ENCODE data around the gene ADD1. TPM values are rescaled to one million over a fixed set of nuclear protein-coding genes. Genes with fewer than 3 reads are reported as not detected.

Gene ADD1
- total and polyA plus RNA-seq, 2 of the 13 experiments (the other 11 are each of a cell fraction or from before 2014, with no cell fraction given) = 73.9 to 122 TPM

- no peak for TF ChIP-seq KIAA2018 (CRISPR knock-in tag; IDR thresholded peaks at IDR 0.05; ENCODE audit: borderline replicate concordance)
- no peak for TF ChIP-seq FOXA3 (CRISPR knock-in tag; IDR thresholded peaks at IDR 0.05)
- TF ChIP-seq CEBPG (CRISPR knock-in tag; IDR thresholded peaks at IDR 0.05) = no peak
- no peak for TF ChIP-seq SRSF4 (IDR thresholded peaks at IDR 0.05; ENCODE audit: low read depth, low read length, poor library complexity, severe bottlenecking)
Observed at GRCh38 chr4:2817137-2817536, 26.5 kb upstream of the ADD1 start (continued).

GRCh38 chr4:2817701-2818350, 25.8 kb upstream of the ADD1 start:
- no peak for ATAC-seq
- no peak overlapping the region for H3K4me2 ChIP-seq (ENCODE audit: low read depth, low read length)
- H4K20me1 ChIP-seq (ENCODE audit: insufficient read depth, low read length) = peaks cover 8% of the 10 kb centered on the region; the same call in 1 of the 2 replicates
- 100% methylated on average over 14 of the region's 65 CpGs for WGBS (ENCODE audit: low lambda C conversion rate)
- BruUV-seq (replicated peaks) = no TSS peak
- no peak for TF ChIP-seq IKZF1 (IDR thresholded peaks at IDR 0.05)
- no peak for TF ChIP-seq ZNF460 (CRISPR knock-in tag; IDR thresholded peaks at IDR 0.05; ENCODE audit: borderline replicate concordance)
- TF ChIP-seq MEIS1 (CRISPR knock-in tag; IDR thresholded peaks at IDR 0.05; ENCODE audit: borderline replicate concordance) = no peak
- no peak for TF ChIP-seq BCL3 (CRISPR knock-in tag; IDR thresholded peaks at IDR 0.05)
- TF ChIP-seq NFRKB (IDR thresholded peaks at IDR 0.05) = no peak
- TF ChIP-seq AGO2 (optimal IDR thresholded peaks at IDR 0.05; ENCODE audit: low read depth, low read length) = peak; percentile 43
- TF ChIP-seq RBFOX2 (IDR thresholded peaks at IDR 0.05; ENCODE audit: low read depth, low read length) = peak; percentile 39; the same call in 1 of the 2 replicates
- TF ChIP-seq, protein P1, sequence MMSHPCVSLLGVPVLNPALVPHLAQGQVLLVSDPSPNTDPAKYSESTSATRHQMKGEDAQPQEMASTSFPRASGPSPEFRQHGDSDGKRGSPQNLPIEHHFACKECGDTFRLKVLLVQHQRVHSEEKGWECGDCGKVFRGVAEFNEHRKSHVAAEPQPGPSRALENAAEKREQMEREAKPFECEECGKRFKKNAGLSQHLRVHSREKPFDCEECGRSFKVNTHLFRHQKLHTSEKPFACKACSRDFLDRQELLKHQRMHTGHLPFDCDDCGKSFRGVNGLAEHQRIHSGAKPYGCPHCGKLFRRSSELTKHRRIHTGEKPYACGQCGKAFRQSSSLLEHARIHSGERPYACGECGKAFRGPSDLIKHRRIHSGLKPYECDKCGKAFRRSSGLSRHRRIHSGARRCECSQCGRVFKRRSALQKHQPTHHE (CRISPR knock-in tag; IDR thresholded peaks at IDR 0.05; ENCODE audit: borderline replicate concordance) = no peak
- no peak overlapping the region for H3K9ac ChIP-seq (ENCODE audit: insufficient read depth, low read depth, low read length)
- in situ Hi-C loops (cut with HindIII; ENCODE audit: extremely low pct_ligation_motif_present, low pct_unique_long_range_greater_than_20kb) = no loop called here
- H3K27ac ChIP-seq (ENCODE audit: extremely low read length, insufficient read depth, low read length) = no peak overlapping the region
- intact Hi-C loops (cut with micrococcal nuclease; ENCODE audit: unreplicated experiment) = no loop called here
- no peaks in the 10 kb centered on the region for H3K9me3 ChIP-seq (ENCODE audit: low read length)
- ChIA-PET POLR2A (no interaction called here), CTCF (ENCODE audit: low intra/inter-chr PET ratio, low total read pairs) (no interaction called here)
- H3K4me1 ChIP-seq (ENCODE audit: insufficient read depth, low read length) = peaks cover 11% of the 10 kb centered on the region
- H3K4me3 ChIP-seq (replicated peaks in 1 of 3; ENCODE audit: insufficient read depth in 1 of 3, low read depth in 2 of 3, low read length in 3 of 3) = no peak overlapping the region
- peaks cover 2% of the 10 kb centered on the region for H3K79me2 ChIP-seq (ENCODE audit: insufficient read depth, low read length)
- no peak for FAIRE-seq
- no peak overlapping the region for H2AFZ ChIP-seq (ENCODE audit: low read length)
- DNase-seq (ENCODE audit: low spot score) = no peak
- no peaks in the 10 kb centered on the region for H3K27me3 ChIP-seq (ENCODE audit: control insufficient read depth in 1 of 2, insufficient read depth in 2 of 2, low read length in 2 of 2)
- H3K36me3 ChIP-seq (replicated peaks in 1 of 2; ENCODE audit: control insufficient read depth in 1 of 2, insufficient read depth in 2 of 2, low read length in 2 of 2) = peaks cover 9 to 22% of the 10 kb centered on the region in 2 experiments; a peak in 3 of 5 replicates
